Natural killer cell (primary cell): ENCODE results near the gene EHD2. TPM values are rescaled to one million over a fixed set of nuclear protein-coding genes. Genes with fewer than 3 reads are reported as not detected.

Experiments
- ATAC-seq, 3 donors: fragments of 150-1000 bp in 2 of 3; fragments of 200-7000 bp in 1 of 3; cut with Tn5 transposase; 1 replicate in 1 of 3; 2 replicates in 2 of 3; pipeline ENCODE4 v1.10.0; 2021; ENCODE audit warnings: mild to moderate bottlenecking in 2 of 3, moderate library complexity in 2 of 3
- DNase-seq, 2 donors: peaks; one replicate each; pipeline versions ENCODE4 v3.0.0 to v3.0.0-alpha.2; 2013 to 2021; ENCODE audit warnings: mixed read lengths in 1 of 2
- H3K27ac ChIP-seq: one replicate; pipeline ENCODE4 v1.5.1; 2013; ENCODE audit warnings: mild to moderate bottlenecking, low read length
- H3K27me3 ChIP-seq: one replicate; pipeline ENCODE4 v1.6.1; 2013; ENCODE audit warnings: low read length; ENCODE audit not compliant: control insufficient read depth, insufficient read depth
- H3K36me3 ChIP-seq: one replicate; pipeline ENCODE4 v1.6.1; 2013; ENCODE audit warnings: low read length; ENCODE audit not compliant: control insufficient read depth, insufficient read depth
- H3K4me1 ChIP-seq: one replicate; pipeline ENCODE4 v1.6.1; 2013; ENCODE audit warnings: low read length; ENCODE audit not compliant: control insufficient read depth, insufficient read depth
- H3K4me3 ChIP-seq: one replicate; pipeline ENCODE4 v1.5.1; 2013; ENCODE audit warnings: low read length
- H3K9me3 ChIP-seq: one replicate; pipeline ENCODE4 v1.6.1; 2013; ENCODE audit warnings: low read length; ENCODE audit not compliant: control insufficient read depth, insufficient read depth
- H3K27ac Mint-ChIP-seq, 2 donors: one replicate each; pipeline ENCODE4 v1.8.0; 2022; ENCODE audit warnings: mild to moderate bottlenecking in 2 of 2, mixed read lengths in 2 of 2, moderate library complexity in 1 of 2
- H3K27me3 Mint-ChIP-seq, 2 donors: one replicate each; pipeline ENCODE4 v1.8.0; 2022; ENCODE audit warnings: low read depth in 2 of 2, mixed read lengths in 2 of 2
- H3K36me3 Mint-ChIP-seq: one replicate; pipeline ENCODE4 v1.8.0; 2022; ENCODE audit warnings: mixed read lengths
- H3K4me1 Mint-ChIP-seq, 2 donors: one replicate each; pipeline ENCODE4 v1.8.0; 2022; ENCODE audit warnings: mixed read lengths in 2 of 2
- H3K4me3 Mint-ChIP-seq: one replicate; pipeline ENCODE4 v1.8.0; 2022; ENCODE audit warnings: mild to moderate bottlenecking, moderate library complexity, mixed read lengths
- H3K9me3 Mint-ChIP-seq, 2 donors: one replicate each; pipeline ENCODE4 v1.8.0; 2022; ENCODE audit warnings: mixed read lengths in 2 of 2
- WGBS: methylation state at CpG from one replicate; pipeline ENCODE4 v1.1.7; 2013; ENCODE audit warnings: missing lambda C conversion rate; ENCODE audit not compliant: insufficient coverage; 5-methylcytosine and 5-hydroxymethylcytosine counted together
- intact Hi-C: fragments of 100-400 bp; cut with micrococcal nuclease; formaldehyde crosslinking; loops from one replicate; pipeline ENCODE4 v1.14.2; 2022
- total RNA-seq, 4 donors: library from RNA; stranded (reverse); fragments of 120-200 nt in 1 of 4; gene quantifications; one replicate each; pipeline versions ENCODE4 v1.2.3 to v1.2.4, GENCODE V29; 2013 to 2022
- TF ChIP-seq, protein P1 (sequence below): fragments of 200-600 bp; IDR thresholded peaks from one replicate; pipeline ENCODE4 v1.8.0; 2022; ENCODE audit warnings: antibody characterized with exemption

Gene EHD2
- total RNA-seq, 3 donors from 2014 or later (not counting 1 experiment from before 2014, with no cell fraction given) = 0.09 to 0.40 (median 0.12) TPM

GRCh38 chr19:47792616-47793015 lies 79.4 kb downstream of the EHD2 start:
- peaks cover 8% of the 10 kb centered on the region for H3K4me1 ChIP-seq
- 92% methylated on average over 1 of the region's 1 CpG for WGBS
- H3K36me3 ChIP-seq = no peaks in the 10 kb centered on the region
- H3K27ac Mint-ChIP-seq = no peak overlapping the region
- no peak overlapping the region for H3K27ac ChIP-seq
- TF ChIP-seq, protein P1, sequence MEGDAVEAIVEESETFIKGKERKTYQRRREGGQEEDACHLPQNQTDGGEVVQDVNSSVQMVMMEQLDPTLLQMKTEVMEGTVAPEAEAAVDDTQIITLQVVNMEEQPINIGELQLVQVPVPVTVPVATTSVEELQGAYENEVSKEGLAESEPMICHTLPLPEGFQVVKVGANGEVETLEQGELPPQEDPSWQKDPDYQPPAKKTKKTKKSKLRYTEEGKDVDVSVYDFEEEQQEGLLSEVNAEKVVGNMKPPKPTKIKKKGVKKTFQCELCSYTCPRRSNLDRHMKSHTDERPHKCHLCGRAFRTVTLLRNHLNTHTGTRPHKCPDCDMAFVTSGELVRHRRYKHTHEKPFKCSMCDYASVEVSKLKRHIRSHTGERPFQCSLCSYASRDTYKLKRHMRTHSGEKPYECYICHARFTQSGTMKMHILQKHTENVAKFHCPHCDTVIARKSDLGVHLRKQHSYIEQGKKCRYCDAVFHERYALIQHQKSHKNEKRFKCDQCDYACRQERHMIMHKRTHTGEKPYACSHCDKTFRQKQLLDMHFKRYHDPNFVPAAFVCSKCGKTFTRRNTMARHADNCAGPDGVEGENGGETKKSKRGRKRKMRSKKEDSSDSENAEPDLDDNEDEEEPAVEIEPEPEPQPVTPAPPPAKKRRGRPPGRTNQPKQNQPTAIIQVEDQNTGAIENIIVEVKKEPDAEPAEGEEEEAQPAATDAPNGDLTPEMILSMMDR = no peak
- no peak for DNase-seq
- H3K9me3 ChIP-seq = no peaks in the 10 kb centered on the region
- intact Hi-C loops = no loop called here
- H3K36me3 Mint-ChIP-seq = no peaks in the 10 kb centered on the region
- H3K4me1 Mint-ChIP-seq = peaks cover 0 to 4% of the 10 kb centered on the region in 2 donors
- H3K4me3 Mint-ChIP-seq = no peak overlapping the region
- H3K4me3 ChIP-seq = no peak overlapping the region
- H3K27me3 ChIP-seq = no peaks in the 10 kb centered on the region
- no peaks in the 10 kb centered on the region for H3K9me3 Mint-ChIP-seq
- no peaks in the 10 kb centered on the region for H3K27me3 Mint-ChIP-seq
- no peak for ATAC-seq

Other genes with a start within 250 kb of the EHD2 start
- gene SLC8A2, start 241.5 kb upstream of the EHD2 start, total RNA-seq = under 1 TPM in 1 of 3 donors, not detected in 2; 0.20 TPM
- 1 to 10 TPM; 3.0 to 4.2 (median 3.6) TPM for gene KPTN, start 229.2 kb upstream of the EHD2 start, total RNA-seq
- gene NAPA, start 198.4 kb upstream of the EHD2 start, total RNA-seq = 100 to 1,000 TPM; 192 to 215 (median 192) TPM
- gene ZNF541, start 140.3 kb upstream of the EHD2 start, total RNA-seq = 1 to 10 TPM; 1.5 to 2.0 (median 1.5) TPM
- gene BICRA, start 104.3 kb upstream of the EHD2 start, total RNA-seq = 10 to 100 TPM; 31.9 to 37.4 (median 34.1) TPM
- 100 to 1,000 TPM; 416 to 445 (median 428) TPM for gene NOP53, start 32.1 kb downstream of the EHD2 start, total RNA-seq
- 100 to 1,000 TPM in 1 of 3 donors, 10 to 100 TPM in 2; 90.5 to 104 (median 97.2) TPM for gene SELENOW, start 65.3 kb downstream of the EHD2 start, total RNA-seq
- not detected for gene TPRX1, start 91.1 kb downstream of the EHD2 start, total RNA-seq
- not detected for gene CRX, start 108.5 kb downstream of the EHD2 start, total RNA-seq
- gene TPRX2, start 145.8 kb downstream of the EHD2 start, total RNA-seq = not detected
- gene SULT2A1, start 172.9 kb downstream of the EHD2 start, total RNA-seq = not detected